WI38 (cell line): Measurements from ENCODE around the gene CACNA1I.

ENCODE experiments used
- H3K4me3 ChIP-seq: 2 replicates; pipeline ENCODE4 v1.5.1; 2011; ENCODE audit warnings: low read depth, mild to moderate bottlenecking, control low read depth, low read length
- CTCF ChIP-seq: IDR thresholded peaks from 2 replicates; pipeline ENCODE4 v1.5.1; 2012; ENCODE audit warnings: low read depth, mild to moderate bottlenecking, control low read depth, low read length

Gene CACNA1I

GRCh38 chr22:39563571-39564428 is 6.8 kb upstream of the CACNA1I start:
- TF ChIP-seq CTCF, result no peak
- no peak overlapping the region for H3K4me3 ChIP-seq

DNA sequence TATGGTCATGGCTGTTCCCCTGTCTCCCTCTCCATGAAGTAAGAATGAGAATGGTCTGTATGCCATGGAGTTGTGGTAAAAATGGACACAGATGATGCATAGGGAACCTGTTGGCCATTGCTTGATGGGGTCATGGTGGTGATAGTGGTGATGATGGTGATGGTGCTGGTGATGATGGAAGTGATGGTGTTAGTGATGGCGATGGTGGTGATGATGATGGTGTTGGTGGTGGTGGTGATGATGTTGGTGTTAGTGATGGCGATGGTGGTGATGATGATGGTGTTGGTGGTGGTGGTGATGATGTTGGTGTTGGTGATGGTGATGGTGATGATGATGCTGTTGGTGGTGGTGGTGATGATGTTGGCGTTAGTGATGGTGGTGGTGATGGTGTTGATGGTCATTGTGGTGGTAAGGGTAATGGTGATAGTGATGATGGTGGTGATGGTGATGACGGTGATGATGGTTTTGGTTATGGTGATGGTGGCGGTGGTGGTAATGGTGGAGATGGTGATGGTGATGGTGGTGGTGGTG is 5.1 kb upstream of the CACNA1I start:
- TF ChIP-seq CTCF, result no peak
- no peak overlapping the region for H3K4me3 ChIP-seq

GRCh38 chr22:39567135-39567946 is 3.2 kb upstream of the CACNA1I start:
- H3K4me3 ChIP-seq, result no peak overlapping the region
- TF ChIP-seq CTCF, result no peak

- no peak overlapping the region for H3K4me3 ChIP-seq
- no peak for TF ChIP-seq CTCF
These were observed 2.1 kb upstream of the CACNA1I start for GRCh38 chr22:39568278-39568981.

- TF ChIP-seq CTCF, result no peak
- H3K4me3 ChIP-seq, result no peak overlapping the region
These were observed 1.5 kb upstream of the CACNA1I start for GRCh38 chr22:39569066-39569465.

- TF ChIP-seq CTCF, result no peak
- no peak overlapping the region for H3K4me3 ChIP-seq
These were observed 327 bp upstream of the CACNA1I start for GRCh38 chr22:39570226-39570625.
